ENCODE data around the gene ATP8B3.

ATP8B3 gene

DNA sequence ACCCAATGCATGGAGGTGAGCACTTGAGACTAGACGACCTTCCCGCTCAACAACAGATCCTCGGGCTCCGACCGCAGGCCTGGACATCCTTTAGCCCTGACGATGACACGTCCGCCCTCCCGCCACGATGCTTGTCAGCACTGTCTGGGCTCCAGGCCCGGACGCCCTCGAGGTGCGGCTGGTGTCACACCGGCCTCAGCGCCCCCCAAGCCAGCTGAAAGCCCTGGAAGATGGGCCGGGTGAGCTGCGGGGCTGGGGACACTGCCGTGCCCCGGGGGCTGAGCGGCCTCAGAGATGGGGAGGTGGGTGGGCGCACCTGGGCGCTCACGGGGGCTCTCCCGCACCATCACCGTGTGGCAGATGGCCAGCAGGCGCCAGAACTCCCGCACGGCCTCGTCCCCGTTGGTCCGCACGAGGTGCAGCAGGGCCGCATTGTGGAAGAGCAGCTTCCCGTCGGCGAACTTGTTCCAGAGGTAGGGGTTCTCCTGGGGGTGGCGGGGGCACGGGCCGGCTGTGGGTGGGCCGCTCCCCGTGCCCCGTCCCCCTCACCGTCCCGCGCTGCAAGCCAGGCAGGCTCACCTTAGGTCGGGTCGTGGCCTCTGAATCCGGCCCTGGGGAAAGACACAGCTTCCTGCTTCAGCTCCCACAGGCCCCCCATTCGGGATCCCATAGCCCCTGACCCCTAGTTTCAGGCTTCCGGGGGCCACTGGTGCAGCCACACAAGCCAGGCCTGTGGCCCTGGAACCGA lies 15.5 kb downstream of the ATP8B3 start:
- DNase-seq (ENCODE audit: low spot score): no peak

DNA sequence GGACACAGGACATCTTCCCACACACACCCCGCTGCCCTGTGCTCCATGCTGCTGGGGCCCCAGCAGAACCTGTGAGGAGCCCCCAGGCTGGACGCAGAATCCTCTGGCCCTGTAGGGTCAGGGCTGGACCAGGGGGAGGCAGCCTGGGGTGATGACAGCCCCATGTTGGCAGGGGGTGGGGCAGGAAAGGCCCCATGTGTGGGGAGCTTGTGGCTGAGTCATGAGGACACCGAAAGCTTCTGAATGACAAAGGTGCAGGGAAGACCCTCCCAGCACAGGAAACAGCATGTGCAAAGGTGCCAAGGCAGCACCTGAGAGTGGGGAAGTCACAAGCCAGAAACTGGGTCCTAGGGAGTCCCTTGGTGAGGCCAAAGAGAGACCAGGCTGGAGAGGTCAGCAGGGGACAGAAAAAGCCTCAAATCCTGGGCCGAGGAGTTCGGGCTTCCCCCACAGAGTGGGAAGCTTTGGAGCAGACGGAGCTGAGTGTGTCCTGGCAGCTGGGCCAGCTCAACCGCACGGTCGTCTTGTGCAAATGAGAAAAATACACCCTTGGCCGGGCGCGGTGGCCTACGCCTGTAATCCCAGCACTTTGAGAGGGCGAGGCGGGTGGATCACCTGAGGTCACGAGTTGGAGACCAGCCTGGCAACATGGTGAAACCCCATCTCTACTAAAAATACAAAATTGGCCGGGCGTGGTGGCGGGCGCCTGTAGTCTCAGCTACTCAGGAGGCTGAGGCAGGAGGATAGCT lies 17.5 kb downstream of the ATP8B3 start:
- DNase-seq (ENCODE audit: low spot score): no peak

DNA sequence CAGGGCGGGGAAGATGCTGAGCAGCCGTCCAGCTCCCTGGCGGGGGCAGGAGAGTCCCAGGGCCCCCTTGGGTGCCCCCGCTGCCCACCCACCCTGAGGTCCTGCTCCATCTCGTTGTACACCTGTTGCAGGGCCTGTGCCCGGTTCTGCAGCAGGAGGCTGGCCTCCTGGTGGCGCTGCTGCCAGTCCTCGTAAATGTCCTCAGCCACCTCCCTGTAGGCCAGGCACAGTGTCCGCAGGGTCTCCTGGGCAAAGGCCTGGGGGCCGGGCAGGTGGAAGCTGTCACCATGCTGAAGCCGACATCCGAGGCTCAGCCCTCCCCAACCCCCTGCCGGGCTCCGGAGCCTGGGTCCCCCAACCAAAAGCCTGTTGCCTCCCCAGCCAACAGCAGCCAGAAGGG lies 20.2 kb downstream of the ATP8B3 start:
- no peak for DNase-seq (ENCODE audit: low spot score)

DNA sequence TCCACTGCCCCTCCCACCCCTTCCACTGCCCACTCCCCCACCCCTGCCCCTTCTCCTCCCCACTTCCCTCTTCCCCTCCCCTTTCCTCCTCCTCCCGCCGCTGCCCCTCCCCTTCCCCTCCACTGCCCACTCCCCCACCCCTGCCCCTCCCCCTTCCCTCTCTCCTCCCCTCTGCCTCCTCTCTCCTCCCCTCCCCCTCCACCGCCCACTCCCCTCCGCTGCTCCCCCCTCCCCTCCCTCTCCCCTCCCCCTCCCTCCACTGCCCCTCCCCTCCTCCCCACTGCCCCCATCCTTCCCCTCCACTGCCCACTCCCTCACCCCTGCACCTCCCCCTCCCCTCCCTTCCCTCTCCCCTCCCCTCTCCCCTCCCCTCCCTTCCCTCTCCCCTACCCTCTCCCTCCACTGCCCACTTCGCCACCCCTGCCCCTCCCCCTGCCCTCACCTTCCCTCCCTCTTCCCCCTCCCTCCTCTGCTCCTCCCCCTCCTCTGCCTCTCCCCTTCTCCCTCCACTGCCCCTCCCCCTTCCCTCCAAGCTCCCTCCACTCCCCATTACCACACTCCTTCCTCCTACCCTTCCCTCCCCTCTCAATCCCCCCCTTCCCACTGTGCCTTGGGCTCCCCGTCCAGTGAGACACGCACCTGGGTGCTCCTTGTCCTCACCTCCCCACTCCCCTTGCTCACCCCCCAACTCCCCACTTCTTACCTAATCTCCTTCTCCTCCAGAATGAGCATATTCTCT lies 21.9 kb downstream of the ATP8B3 start:
- DNase-seq (ENCODE audit: low spot score): no peak

DNA sequence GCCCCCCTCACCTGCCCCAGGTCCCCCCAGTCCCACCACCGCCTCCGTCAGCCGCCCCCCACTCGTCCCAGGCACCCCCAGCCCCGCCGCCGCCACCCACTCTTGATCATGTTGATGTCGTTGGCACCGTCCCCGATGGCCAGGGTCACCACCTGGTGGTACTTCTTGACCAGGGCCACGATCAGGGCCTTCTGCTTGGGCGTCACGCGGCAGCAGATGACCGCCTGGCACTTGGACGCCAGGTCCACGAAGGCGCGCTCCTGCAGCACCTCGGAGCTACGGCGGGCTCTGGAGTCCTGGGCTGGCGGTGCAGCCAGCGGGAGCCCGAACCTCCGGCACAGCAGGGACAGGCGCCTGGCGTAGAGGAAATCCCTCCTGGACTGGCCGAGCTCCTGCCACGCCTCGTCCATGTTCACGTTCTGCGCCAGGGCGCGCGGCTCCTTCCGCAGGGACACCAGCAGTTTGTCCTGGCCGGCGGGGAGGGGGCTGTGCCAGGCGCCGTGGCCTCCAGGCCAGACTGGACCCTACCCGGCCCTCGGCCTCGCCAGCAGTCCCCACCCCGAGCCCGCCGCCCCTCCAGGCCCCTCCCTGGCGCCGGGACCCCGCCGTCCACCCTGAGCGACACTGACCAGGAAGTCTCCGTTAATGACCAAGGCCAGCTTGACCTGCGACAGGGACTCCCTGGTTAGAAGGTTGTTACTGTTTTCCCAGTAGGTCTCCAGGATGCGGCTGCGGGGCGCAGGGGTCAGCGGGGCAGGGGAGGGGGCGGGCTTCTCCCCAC lies 22.6 kb downstream of the ATP8B3 start:
- DNase-seq (ENCODE audit: low spot score): no peak

DNA sequence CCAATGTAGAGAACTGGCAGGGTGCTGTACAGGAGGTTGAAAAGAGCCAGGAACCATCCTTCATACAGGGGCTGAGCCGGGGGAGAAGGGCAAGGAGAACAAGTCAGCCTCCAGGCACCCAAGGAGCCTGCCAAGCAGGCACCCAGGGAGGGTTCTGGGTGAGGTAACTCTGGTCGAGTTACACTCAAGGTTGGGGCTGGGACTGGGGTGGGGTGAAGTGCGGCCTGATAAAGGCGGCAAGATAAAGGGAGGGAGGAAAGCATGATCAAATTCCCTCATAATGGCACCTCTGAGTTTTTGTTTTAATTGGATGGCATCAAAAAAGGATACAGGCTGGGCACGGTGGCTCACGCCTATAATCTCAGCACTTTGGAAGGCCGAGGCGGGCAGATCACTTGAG lies 25.0 kb downstream of the ATP8B3 start:
- DNase-seq (ENCODE audit: low spot score): no peak

DNA sequence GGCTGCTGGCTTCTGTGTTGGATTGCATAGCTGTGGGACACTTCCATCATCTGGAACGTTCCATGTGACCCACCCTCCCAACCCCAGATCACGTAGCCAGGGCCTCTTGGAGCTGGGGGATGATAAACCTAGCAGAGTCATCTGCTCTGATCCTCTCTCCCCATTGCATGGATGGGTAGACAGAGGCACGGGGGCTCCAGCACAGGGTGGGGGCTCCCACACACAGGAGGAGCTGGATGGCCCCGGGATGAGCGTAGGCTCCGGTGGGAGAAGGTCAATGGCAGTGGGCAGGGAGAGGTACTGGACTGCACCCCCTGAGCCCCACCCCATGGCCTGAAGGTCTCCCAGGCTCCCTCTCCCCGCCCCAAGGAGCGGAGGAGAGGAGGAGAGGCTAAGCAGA lies 25.4 kb downstream of the ATP8B3 start:
- DNase-seq (ENCODE audit: low spot score): no peak

DNA sequence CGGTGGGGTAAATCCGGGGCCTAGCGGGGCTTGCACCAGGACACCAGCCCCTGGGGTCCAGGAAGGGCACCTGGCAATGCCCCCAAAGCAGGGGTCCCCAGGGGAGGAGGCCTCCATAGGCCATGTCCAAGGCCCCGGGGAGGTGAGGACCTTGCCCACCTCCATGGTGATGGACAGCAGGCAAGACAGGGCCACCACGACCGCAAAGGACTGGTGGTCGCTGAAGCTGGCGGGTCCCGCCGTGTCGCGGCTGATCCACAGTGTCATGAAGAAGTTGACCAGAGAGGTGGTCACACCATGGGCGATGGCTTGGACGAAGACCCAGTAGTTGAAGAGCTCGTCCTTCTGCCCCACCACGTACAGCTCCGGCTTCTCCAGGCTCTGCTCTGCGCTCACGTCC lies 26.8 kb downstream of the ATP8B3 start:
- DNase-seq (ENCODE audit: low spot score): no peak

DNA sequence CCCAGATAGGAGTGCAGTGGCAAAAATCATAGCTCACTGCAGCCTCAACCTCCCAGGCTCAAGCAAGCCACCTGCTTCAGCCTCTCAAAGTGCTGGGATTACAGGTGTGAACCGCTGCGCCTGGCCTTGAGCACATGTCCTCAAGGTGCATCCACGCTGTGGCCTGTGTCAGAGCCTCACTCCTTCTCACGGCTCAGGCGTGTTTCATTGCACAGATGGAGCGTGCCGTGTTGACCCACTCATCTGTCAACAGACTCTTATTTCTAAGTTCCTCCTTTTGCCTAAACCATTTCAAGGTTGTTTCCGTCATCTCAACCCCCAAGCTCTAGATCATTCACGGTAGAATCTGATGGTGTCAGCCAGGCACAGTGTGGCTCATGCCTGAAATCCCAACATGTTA lies 28.2 kb downstream of the ATP8B3 start:
- DNase-seq (ENCODE audit: low spot score): no peak

DNA sequence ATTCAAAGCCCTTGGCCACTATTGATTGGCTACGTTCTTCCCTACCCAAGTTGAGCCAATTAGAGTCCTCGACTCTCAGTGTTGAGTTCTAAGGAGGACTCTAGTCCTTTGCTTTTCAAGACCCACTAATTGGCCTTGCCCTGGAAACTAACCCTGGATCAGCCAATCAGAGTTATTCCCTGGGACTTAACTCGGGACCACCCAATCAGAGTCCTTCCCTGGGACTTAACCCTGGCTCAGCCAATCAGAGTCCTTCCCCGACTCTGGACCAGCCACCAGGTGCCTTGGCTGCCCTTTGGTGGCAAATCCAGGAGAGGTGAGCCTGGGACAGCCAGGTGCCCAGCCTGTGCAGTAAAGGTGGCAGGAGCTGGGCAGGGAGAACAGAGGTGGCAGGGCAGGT lies 28.7 kb downstream of the ATP8B3 start:
- no peak for DNase-seq (ENCODE audit: low spot score)

DNA sequence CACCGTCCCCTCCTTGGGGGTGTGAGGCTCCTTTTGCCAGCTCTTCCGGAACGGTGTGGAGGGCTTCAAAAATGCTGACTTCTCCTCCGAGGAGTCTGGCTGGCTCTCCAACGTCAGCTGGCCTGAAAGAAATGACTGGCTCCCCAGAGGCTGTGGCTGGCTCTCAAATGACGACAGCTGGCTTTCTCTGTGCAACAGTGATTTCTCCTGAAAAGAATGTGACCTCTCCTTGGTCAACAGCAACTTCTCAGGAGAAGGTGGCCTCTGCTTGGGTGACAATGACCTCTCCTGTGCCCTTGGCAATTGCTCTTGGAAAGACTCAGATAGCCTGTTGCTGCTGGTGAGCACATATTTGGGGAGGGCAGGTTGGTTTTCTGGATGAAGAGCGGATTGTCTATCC lies 29.6 kb downstream of the ATP8B3 start:
- DNase-seq (ENCODE audit: low spot score): no peak

DNA sequence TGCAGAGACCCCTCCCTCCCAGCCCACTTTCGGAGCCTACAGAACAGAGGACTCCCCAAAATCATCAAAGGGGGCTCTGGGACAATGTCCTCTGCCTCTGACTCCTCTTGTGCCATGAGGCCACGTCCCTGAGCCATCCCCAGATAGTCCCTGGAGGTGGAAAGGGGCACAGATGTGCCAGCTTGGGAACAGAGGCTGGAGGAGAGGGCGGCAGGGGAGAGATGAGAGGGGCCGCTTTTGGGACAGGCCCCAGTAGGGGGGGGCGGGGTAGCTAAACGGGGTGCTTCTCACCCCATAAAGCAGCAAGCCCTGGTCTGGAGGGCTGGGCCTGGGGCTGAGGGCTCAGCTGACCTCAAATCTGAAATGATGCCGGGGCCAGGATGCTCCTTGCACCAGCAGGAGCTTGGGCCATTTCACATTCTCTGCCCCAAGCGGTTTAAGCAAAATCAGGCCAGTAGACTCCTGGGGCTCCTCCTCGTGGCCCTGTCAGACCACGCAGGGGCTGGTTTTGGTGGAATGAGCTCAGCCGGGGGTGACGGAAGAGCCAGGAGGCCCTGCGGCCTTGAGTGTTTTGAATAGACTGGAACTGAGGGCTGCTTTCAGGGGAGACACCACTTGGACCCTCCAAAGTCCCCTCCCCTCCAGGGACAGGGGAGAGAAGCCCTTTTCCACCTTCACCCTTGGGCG lies 31.7 kb downstream of the ATP8B3 start:
- no peak for DNase-seq (ENCODE audit: low spot score)

DNA sequence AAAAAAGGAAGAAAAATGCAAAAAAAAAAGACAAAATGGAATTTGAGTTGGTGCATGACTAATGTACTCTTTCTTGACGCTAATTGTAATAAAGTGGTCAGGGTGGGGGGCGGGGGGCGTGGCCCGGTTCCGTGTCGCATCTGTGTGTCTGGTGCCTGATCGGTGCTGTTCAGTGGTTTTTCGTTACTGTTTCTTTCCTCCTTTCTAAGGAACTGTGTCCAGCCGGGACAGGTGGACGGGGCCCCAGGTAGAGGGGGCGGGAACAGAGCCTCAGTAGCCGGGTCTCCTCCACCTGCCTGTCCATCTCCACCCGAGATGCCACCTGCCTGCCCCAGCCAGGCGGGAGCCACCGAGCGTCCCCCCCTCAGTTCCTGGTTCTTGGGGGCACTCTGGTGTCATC lies 32.5 kb downstream of the ATP8B3 start:
- no peak for DNase-seq (ENCODE audit: low spot score)

DNA sequence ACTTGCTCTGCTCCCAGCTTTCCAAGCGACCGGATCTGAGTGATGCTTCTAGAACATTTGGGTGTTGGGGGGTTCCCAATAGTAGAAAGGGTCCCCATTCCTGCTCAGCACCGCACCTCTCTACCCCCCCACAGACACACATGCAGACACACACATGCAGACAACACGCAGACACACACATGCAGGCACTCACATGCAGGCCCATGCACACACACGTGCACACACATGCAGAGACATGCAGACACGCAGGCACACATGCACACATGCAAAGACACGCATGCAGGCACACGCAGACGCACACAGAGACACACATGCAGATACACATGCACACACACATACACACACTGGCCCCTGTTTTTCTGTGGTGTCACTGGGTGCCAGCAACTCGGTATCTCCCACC lies 34.9 kb downstream of the ATP8B3 start:
- DNase-seq (ENCODE audit: low spot score): no peak

DNA sequence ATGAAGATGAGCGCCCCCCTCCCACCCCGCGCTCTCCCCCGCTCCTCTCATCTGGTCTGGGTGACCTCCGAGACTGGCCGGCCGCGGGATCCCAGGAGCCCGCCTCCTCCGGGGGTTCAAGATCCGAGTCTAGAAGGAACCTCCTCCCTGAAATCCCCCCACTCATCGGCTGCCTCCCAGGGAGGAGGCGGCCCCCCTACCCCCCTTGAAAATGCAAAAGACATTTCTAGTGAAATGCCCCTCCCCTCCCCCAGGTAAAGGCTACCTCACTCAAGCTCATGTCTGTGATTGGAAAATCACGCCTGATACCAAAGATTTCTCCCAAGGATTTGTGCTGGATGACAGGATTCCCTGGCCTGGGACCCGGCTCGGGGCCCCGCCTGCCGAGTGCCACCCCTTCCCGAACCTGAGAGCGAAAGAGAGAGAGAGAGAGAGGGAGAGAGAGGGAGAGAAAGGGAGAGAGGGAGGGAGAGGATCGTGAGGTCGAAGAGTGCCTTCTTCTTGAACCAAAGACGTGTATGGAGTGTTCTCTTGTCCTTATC lies 35.4 kb downstream of the ATP8B3 start:
- no peak for DNase-seq (ENCODE audit: low spot score)

DNA sequence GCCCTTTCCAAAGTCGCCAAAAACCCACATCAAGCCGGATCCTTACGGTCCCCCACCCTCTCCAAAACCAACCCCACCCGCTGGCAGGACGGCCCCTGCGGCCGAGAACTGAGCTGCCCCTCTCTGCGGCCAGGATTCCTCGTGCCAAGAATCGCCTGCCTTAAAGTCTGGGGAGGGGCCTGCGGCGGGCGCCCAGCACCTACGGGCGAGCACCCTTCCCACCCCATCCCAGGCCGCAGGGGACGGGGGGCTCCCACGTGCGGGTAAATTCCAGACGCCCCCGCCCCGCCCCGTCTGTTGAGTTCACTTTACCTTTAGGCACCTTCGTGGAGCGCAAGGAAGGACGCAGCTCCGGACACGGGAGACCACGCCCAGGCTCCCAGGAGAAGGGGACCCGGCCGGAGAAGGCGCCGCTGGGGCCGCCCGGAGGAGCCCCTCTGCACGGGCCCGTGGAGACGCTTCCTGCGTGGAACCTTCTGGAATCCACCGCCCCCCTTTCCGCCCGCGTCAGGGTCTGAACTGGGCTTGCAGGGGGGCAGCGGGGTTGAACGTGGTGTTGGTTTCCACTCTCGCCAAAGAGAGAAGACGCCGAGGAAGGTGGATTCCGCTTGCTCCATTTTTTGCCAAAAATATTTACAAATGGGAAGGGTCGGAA lies 36.0 kb downstream of the ATP8B3 start:
- DNase-seq (ENCODE audit: low spot score): no peak

DNA sequence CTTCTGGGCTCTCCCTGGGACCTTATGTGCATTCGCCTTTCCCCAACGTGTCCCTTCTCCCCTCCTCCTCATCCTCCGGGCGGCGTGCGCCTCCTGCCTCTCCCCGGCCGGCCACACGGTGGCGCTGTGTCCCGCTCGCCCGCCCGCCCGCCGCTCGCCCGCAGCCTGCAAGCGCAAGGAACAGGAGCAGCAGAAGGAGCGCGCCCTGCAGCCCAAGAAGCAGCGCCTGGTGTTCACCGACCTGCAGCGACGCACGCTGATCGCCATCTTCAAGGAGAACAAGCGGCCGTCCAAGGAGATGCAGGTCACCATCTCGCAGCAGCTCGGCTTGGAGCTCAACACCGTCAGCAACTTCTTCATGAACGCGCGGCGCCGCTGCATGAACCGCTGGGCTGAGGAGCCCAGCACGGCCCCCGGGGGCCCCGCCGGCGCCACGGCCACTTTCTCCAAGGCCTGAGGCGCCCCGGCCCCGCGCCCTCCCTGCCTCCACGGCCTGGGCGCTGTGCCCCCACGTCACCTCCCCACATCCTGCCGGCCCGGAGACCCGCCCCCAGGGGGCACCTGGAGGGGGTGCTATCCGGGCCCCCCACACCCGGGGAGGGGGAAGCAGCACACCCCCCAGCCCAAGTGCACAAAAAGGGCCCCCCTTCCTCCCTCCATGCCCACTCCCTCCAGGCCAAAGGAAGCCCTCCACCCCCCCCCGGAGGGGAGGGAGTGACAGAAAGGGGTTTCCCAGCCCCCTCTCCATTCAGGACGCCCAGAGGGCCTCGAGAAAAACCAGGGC lies 36.9 kb downstream of the ATP8B3 start:
- DNase-seq (ENCODE audit: low spot score): peak; percentile 37

DNA sequence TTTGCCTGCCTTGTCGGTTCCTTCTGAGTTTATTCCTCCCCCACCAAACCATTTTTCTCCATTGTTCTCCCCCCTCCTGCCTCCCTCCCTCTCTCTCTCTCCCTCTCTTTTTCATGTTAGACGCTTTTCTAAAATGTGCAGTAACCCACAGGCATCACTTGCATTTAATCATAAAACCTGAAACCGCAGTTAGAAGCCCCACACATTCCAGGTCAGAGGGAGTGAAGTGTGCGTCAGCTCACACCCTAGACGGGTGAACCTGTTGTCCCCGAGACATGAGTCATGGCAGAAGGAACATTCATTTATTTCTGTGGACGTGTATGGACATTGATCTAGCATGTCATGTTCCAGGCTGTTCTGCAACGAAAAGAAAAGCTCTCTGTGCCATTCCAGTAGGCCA lies 38.9 kb downstream of the ATP8B3 start:
- DNase-seq (ENCODE audit: low spot score): no peak

DNA sequence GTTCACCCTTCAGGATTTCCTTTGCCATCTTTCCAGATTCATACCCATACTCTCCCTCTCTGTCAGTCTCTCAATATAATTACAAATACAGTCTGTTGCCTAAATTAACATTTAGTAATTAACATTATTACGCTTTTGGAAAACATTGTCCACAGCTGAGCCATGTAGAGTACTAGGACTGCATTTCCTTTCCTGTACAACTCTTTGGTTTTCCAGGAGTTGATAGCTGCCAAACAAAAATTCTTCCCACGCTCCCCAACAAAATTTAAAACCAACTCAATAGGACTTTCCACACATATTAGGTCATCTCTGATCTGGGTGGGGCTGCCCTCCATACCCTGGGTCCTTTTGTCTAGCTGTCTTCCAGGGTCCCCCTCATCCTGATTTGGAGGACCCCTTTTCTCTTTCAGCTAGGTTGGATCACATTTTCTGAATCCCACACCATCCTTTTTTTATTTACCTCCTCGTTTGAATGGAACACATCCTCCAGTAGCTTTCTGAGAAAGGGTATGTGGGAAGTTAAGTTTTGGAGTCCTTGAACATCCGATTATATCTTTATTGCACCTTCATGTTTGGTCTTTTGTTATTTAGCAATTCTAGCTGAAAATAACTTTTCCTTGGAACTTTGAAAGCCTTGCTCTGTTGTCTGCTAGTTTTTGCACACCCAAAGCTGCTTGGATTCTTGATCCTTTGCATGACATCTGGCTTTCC lies 41.1 kb downstream of the ATP8B3 start:
- no peak for DNase-seq (ENCODE audit: low spot score)

DNA sequence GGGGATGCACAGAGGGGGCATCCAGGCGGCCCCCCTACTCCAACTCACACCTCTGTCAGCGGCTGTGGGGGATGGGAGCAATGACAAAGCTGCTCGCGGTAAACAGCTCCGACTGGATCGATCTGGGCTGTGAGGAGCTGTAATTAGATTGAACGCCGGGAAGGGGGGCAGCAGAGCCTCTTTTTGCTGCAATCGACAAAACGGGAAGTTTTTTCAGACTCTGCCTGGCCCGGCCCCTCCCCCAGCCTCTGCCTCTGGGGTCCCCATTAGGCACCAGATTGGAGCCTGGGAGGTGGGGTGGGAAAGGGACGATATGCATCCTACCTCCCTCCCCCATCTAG lies 42.5 kb downstream of the ATP8B3 start:
- DNase-seq (ENCODE audit: low spot score): no peak

Measured in hematopoietic multipotent progenitor cell treated with erythropoietin and hydrocortisone succinate and interleukin-3 and kit ligand, for 17 days (in vitro differentiated cells).